ENCODE measurements around the gene AGXT.

Gene AGXT

DNA sequence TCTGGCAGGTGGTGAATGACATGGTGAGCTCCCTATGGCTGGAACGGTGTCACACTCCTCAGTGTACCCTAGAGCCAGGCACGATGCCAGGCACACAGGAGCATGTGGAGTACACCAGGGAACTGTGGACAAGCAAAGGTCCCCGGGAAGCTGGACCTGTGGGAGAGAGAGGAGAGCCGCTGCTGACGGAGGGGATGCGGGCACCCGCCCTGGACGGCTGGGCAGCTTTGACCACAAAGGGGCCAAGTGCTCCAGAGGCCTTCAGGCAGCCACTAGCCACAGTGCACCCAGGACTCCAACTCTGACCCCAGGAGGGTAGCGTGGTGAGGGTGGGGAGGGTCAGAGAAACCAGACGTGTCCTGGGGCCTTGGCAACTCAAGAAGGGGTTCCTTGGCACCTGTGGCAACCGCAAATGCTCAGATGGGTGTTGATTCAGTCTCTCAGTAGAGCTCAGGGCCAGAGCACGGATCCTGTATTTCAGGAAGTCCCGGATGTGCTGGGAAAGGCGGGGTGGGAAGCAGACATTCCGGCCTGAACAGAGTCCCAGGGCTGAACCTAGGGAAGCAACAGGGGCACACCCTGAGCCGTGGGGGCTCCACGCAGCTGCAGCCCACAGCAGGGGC, 29.6 kb downstream of the AGXT start:
- DNase-seq (ENCODE audit: low read depth, low spot score) = no peak

- DNase-seq (ENCODE audit: low read depth, low spot score) = no peak
These were observed 30.3 kb downstream of the AGXT start for GRCh38 chr2:240898731-240899467.

GRCh38 chr2:240899468-240899865, 30.8 kb downstream of the AGXT start:
- no peak for DNase-seq (ENCODE audit: low read depth, low spot score)

- no peak for DNase-seq (ENCODE audit: low read depth, low spot score)
These were observed 31.7 kb downstream of the AGXT start for GRCh38 chr2:240900141-240900860.

DNA sequence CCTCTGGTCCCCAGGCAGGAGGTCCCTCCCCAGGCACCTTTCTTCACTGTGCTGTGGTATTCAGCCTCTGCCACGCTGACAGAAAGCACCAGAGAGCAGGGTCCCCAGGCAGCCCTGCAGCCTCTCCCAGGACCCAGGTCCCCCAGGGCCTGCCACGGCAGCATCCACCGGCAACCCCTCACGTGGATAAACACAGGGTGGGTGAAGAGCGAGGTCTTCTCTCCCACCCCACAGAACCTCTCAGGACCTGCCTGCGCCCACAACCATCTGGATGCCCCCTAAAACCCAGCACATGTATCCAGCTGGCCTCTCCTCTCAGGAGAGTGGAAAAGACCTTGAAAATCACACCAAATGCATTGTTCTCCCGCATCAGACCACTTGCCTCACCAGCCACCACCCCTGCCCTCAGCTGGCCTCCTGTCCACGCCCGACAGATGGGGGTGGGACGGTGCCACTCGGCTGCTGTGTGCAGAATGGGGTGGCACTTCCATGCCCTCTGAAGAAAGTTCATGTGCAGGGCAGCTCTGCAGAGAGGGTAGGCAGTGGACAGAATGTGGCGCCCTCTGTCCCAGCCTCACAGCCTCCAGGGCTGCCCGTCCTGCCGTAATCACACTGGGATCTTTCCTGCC, 33.5 kb downstream of the AGXT start:
- DNase-seq (ENCODE audit: low read depth, low spot score) = no peak

GRCh38 chr2:240902615-240903041, 34.0 kb downstream of the AGXT start:
- no peak for DNase-seq (ENCODE audit: low read depth, low spot score)

GRCh38 chr2:240903191-240904060, 34.8 kb downstream of the AGXT start:
- DNase-seq (ENCODE audit: low read depth, low spot score) = no peak

GRCh38 chr2:240904216-240905175, 35.9 kb downstream of the AGXT start:
- DNase-seq (ENCODE audit: low read depth, low spot score) = no peak

GRCh38 chr2:240905176-240905781, 36.7 kb downstream of the AGXT start:
- DNase-seq (ENCODE audit: low read depth, low spot score) = no peak

DNA sequence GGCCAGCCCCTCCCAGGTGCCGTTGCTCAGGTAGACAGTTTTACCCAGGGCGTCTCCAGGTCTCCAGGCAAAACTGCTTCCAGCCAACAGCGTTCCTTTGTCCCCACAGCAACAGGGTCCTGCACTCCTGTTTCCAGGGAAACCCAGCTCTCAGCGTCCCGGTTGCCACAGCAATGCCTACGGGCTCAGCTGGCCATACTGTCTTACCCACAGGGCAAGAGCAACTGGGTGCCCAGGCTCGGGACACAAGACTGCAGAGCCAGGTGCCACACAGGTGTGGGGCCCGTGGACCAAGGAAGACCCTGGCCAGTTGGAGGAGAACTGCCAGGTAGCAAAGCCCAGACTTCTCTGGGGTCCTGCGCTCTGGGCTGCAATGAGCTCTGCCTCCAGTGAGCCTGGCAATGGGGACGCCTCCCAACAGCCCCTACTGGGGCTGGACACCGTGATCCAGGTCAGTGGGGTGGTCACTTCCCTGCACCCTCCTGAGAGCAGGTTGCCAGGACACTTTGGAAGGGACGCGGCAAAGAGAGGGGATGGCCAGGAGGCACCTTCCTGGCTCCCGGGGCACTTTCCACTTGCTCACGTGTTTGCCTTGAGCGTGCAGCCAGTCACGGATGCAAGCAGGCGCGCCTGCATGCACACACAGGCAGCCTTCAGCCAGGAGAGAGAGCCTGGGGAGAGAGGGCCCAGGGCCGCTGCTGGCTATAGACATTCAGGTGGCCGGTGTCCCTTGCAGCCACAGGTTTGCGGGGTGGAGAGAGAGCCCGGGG, 37.7 kb downstream of the AGXT start, which contains the start of gene CROCC2:
TSS of gene CROCC2 (plus strand) at position 196 of the 770 bp plus-strand sequence. CDS start at position 374, 178 bp downstream.
- DNase-seq (ENCODE audit: low read depth, low spot score) = no peak

DNA sequence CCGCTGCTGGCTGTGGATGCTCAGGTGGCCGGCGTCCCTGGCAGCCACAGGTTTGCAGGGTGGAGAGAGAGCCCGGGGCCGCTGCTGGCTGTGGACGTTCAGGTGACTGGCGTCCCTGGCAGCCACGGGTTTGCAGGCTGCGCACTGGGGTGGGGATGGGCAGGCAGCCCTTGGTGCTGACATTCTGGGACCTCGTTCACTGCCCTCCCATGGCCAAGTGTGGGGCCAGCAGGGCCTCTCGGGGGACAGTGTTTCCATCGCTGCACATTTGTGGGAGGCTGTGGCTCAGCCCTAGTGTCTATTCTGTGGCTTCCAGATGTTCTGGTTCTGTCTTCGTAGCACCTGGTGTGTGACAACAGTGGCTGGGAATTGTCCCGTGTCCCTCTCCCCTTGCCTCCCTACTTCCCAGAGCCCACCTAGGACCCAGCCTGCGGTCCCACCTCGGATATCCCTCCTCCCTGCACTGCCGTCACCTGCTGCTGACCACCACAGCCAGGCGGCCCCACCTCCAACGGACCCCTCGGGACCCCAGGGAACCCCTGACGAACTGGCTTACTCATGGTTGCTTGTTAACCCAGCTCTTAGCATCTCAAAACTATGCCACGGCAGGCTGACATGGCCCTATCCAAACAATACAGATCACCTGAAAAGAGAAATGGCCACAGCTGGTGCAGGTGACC, 38.4 kb downstream of the AGXT start:
- no peak for DNase-seq (ENCODE audit: low read depth, low spot score)

GRCh38 chr2:240909216-240909974, 40.8 kb downstream of the AGXT start:
- no peak for DNase-seq (ENCODE audit: low read depth, low spot score)

DNA sequence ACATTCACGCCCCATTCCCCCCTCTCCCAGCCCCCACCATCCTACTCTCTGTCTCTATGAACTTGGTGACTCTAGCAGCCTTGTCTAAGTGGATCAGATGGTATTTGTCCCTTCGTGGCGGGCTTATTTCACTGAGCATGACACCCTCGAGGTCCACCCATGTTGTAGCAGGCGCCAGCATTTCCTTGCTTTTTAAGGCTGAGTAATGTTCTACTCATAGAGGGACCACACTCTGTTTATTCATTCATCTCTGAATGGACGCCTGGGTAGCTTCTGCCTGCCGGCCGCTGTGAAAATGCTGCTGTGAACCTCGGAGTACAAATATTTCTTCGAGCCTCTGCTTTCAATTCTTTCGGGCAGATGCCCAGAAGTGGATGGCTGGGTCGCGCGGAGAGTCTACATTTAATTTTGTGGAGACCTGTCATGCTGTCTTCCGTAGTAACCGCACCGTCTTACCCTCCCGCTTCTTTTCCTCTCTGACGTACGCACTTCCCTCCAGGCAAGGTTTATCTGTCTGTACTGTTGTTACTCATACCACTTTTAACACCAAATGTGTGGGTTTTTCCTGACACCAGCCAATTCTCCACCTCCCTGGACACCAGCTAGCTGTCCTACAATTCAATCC, 43.1 kb downstream of the AGXT start:
- DNase-seq (ENCODE audit: low read depth, low spot score) = no peak

DNA sequence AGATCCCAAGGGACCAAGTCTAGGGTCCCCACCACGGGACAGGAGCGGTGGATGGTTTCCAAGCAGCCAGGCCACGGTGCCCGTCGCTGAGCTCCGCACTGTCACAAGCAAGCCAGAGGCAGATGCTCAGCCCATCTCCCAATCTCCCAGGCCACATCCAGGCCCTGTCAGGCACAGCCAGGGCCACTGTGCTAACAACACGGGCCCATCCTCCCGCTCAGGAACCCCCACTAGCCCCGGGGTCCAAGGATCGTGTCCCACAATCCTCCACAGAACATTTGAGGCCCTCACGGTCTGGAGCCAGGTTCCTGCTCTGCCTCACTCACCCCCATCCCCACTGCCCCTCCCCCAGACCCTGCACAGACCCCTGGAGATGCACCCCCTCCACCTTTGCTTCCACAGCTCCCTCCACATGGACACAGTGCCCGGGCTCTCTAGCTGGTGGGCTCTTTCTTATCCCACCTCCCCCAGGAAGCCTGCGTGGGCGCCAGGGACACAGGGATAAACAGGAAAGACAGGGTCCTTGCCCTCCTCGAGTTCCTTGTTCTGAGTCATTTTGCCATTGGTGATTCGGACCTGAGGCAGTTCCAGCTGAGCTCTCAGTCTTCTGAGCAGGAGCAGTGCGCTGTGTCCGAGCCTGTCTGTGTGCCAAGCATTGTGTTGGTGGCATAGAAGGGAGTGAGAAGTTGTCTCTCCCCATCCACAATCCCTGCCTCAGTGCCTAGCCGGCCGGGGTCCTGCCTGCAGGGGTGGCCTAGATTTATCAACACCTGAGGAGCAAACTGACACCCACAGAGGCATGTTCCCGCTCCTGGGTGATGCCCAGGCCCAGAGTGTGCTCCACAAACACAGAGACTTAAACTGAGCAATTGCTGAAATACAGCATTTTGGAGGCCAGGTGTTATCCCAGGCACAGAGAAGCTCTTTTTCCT, 44.5 kb downstream of the AGXT start:
- DNase-seq (ENCODE audit: low read depth, low spot score) = no peak

GRCh38 chr2:240913810-240914644, 45.4 kb downstream of the AGXT start:
- DNase-seq (ENCODE audit: low read depth, low spot score) = no peak

Data from brain pericyte (primary cell).